H1 (cell line): Measurements from ENCODE around the gene CORO1A. TPM values are rescaled to one million over a fixed set of nuclear protein-coding genes. Genes with fewer than 3 reads are reported as not detected.

Experiments
- CTCF ChIA-PET: fragments of 300-600 bp; sonication (Branson Sonifier 250); formaldehyde crosslinking; loops from one replicate; lab custom pipeline; 2021; ENCODE audit not compliant: partially characterized antibody; lab: Charles Lee
- POLR2A ChIA-PET: fragments of 300-600 bp; sonication (Branson Sonifier 250); formaldehyde crosslinking; loops from one replicate; lab custom pipeline; 2021; ENCODE audit warnings: inconsistent platforms; ENCODE audit not compliant: partially characterized antibody; lab: Charles Lee
- DNase-seq, 2 experiments: peaks; one replicate each; pipeline versions ENCODE4 v3.0.0 to v3.0.0-alpha.2; 2010 to 2022; ENCODE audit warnings: low spot score in 2 of 2, low read depth in 1 of 2, mixed read lengths in 1 of 2
- FAIRE-seq: peaks from 2 replicates; lab custom pipeline; 2011; peaks lifted over from hg19 to GRCh38; lab: Jason Lieb, UNC
- H2AFZ ChIP-seq: 2 replicates; pipeline ENCODE4 v1.8.1; 2012; ENCODE audit warnings: low read length, inconsistent platforms
- H2AK5ac ChIP-seq: 2 replicates; pipeline ENCODE4 v1.6.1; 2013; ENCODE audit warnings: low read depth, low read length
- H2BK120ac ChIP-seq: replicated peaks from 2 replicates; pipeline ENCODE3; 2013; ENCODE audit warnings: low read depth, low read length, inconsistent platforms
- H2BK12ac ChIP-seq: 2 replicates; pipeline ENCODE4 v1.6.1; 2013; ENCODE audit warnings: low read depth, low read length
- H2BK15ac ChIP-seq: 2 replicates; pipeline ENCODE4 v1.6.1; 2013; ENCODE audit warnings: low read length
- H2BK20ac ChIP-seq: 2 replicates; pipeline ENCODE4 v1.6.1; 2013; ENCODE audit warnings: low read length
- H2BK5ac ChIP-seq: 2 replicates; pipeline ENCODE4 v1.6.1; 2013; ENCODE audit warnings: low read depth, low read length
- H3K14ac ChIP-seq: 2 replicates; pipeline ENCODE4 v1.6.1; 2013; ENCODE audit warnings: inconsistent platforms; ENCODE audit not compliant: insufficient read length
- H3K18ac ChIP-seq: 2 replicates; pipeline ENCODE4 v1.6.1; 2013; ENCODE audit warnings: low read length; ENCODE audit errors: extremely low read depth
- H3K23ac ChIP-seq: 2 replicates; pipeline ENCODE4 v1.6.1; 2013; ENCODE audit warnings: inconsistent platforms; ENCODE audit not compliant: insufficient read length
- H3K23me2 ChIP-seq: 2 replicates; pipeline ENCODE4 v1.6.1; 2013; ENCODE audit warnings: low read depth, low read length
- H3K27ac ChIP-seq: 2 replicates; pipeline ENCODE4 v1.6.1; 2011; ENCODE audit warnings: low read depth, low read length, inconsistent platforms
- H3K27me3 ChIP-seq, 4 experiments: replicated peaks in 1 of 4; 1 replicate in 1 of 4; 2 replicates in 3 of 4; pipeline versions ENCODE4 v1.6.1 to v1.8.1; 2011 to 2013; ENCODE audit warnings: low read length in 3 of 4, mild to moderate bottlenecking in 3 of 4, inconsistent platforms in 2 of 4, mixed read lengths in 2 of 4, moderate library complexity in 1 of 4; ENCODE audit not compliant: control insufficient read depth in 3 of 4, insufficient read depth in 3 of 4; ENCODE audit errors: extremely low read depth in 1 of 4
- H3K36me3 ChIP-seq, 4 experiments: 2 replicates each; pipeline versions ENCODE4 v1.6.1 to v1.8.1; 2011 to 2013; ENCODE audit warnings: mild to moderate bottlenecking in 4 of 4, low read length in 3 of 4, moderate library complexity in 2 of 4, control low read depth in 1 of 4, inconsistent platforms in 1 of 4; ENCODE audit not compliant: insufficient read depth in 4 of 4, control insufficient read depth in 2 of 4
- H3K4ac ChIP-seq: replicated peaks from 2 replicates; pipeline ENCODE3; 2013; ENCODE audit warnings: low read length, low read depth, mixed read lengths, inconsistent platforms; ENCODE audit not compliant: insufficient read length
- H3K4me1 ChIP-seq, 4 experiments: replicated peaks in 1 of 4; 1 replicate in 1 of 4; 2 replicates in 3 of 4; pipeline versions ENCODE4 v1.6.1 to v1.8.1; 2011 to 2013; ENCODE audit warnings: low read length in 3 of 4, inconsistent platforms in 2 of 4, mixed read lengths in 1 of 4; ENCODE audit not compliant: insufficient read depth in 4 of 4, control insufficient read depth in 3 of 4
- H3K4me2 ChIP-seq, 2 experiments: 2 replicates each; pipeline versions ENCODE4 v1.6.1 to v1.8.1; 2011 to 2013; ENCODE audit warnings: low read depth in 2 of 2, low read length in 2 of 2, control low read depth in 1 of 2, inconsistent platforms in 1 of 2, mild to moderate bottlenecking in 1 of 2; ENCODE audit not compliant: insufficient read depth in 1 of 2
- H3K4me3 ChIP-seq, 4 experiments: fragments of 200-600, 300-600 bp in 1 of 4; sonication (generic), shearing (Covaris generic), sonication (Bioruptor Twin) in 1 of 4; 2 replicates each; pipeline versions ENCODE4 v1.5.1 to v1.8.1; 2011 to 2016; ENCODE audit warnings: low read length in 4 of 4, low read depth in 3 of 4, control low read depth in 2 of 4, inconsistent platforms in 2 of 4, mild to moderate bottlenecking in 2 of 4, mixed read lengths in 1 of 4, moderate library complexity in 1 of 4; ENCODE audit not compliant: insufficient read depth in 2 of 4; ENCODE audit errors: extremely low read depth in 1 of 4
- H3K56ac ChIP-seq: replicated peaks from 2 replicates; pipeline ENCODE3; 2013; ENCODE audit warnings: low read depth, mild to moderate bottlenecking, mixed read lengths, low read length, inconsistent platforms; ENCODE audit not compliant: insufficient read length
- H3K79me1 ChIP-seq: 2 replicates; pipeline ENCODE4 v1.6.1; 2013; ENCODE audit warnings: low read depth, low read length, control low read depth
- H3K79me2 ChIP-seq, 2 experiments: 2 replicates each; pipeline versions ENCODE4 v1.6.1 to v1.8.1; 2012 to 2013; ENCODE audit warnings: low read length in 2 of 2, mild to moderate bottlenecking in 2 of 2, inconsistent platforms in 1 of 2; ENCODE audit not compliant: insufficient read depth in 2 of 2, control insufficient read depth in 1 of 2
- H3K9ac ChIP-seq, 4 experiments: replicated peaks in 1 of 4; 1 replicate in 1 of 4; 2 replicates in 3 of 4; pipeline versions ENCODE4 v1.6.1 to v1.8.1; 2011 to 2013; ENCODE audit warnings: low read depth in 3 of 4, low read length in 3 of 4, control low read depth in 2 of 4, mild to moderate bottlenecking in 2 of 4, moderate library complexity in 2 of 4, inconsistent platforms in 1 of 4; ENCODE audit errors: extremely low read depth in 1 of 4
- H3K9me3 ChIP-seq, 2 experiments: 2 replicates each; pipeline versions ENCODE4 v1.6.1 to v1.8.1; 2012 to 2013; ENCODE audit warnings: mild to moderate bottlenecking in 2 of 2, moderate library complexity in 2 of 2, control low read depth in 1 of 2, inconsistent platforms in 1 of 2, low read depth in 1 of 2, low read length in 1 of 2, mixed read lengths in 1 of 2; ENCODE audit not compliant: insufficient read depth in 2 of 2
- H4K20me1 ChIP-seq, 2 experiments: replicated peaks in 1 of 2; 2 replicates each; pipeline versions ENCODE3 to v1.8.1; 2011 to 2013; ENCODE audit warnings: inconsistent platforms in 2 of 2, low read length in 2 of 2, mild to moderate bottlenecking in 1 of 2; ENCODE audit not compliant: insufficient read depth in 2 of 2, control insufficient read depth in 1 of 2
- H4K5ac ChIP-seq: 2 replicates; pipeline ENCODE4 v1.6.1; 2013; ENCODE audit warnings: low read length, low read depth, mixed read lengths, inconsistent platforms; ENCODE audit not compliant: insufficient read length
- H4K8ac ChIP-seq: 2 replicates; pipeline ENCODE4 v1.8.0; 2013; ENCODE audit warnings: mild to moderate bottlenecking, moderate library complexity, low read length, inconsistent platforms; ENCODE audit not compliant: insufficient read depth; ENCODE audit errors: extremely low read depth
- H4K91ac ChIP-seq: replicated peaks from 2 replicates; pipeline ENCODE3; 2013; ENCODE audit warnings: low read length, mixed read lengths, inconsistent platforms; ENCODE audit not compliant: insufficient read length
- SP4 ChIP-seq: IDR thresholded peaks from 2 replicates; pipeline ENCODE4 v1.6.1; 2012; ENCODE audit warnings: low read length, inconsistent platforms
- WGBS, 2 experiments: shearing (Covaris generic) in 1 of 2; methylation state at CpG; one replicate each; pipeline versions ENCODE4 v1.1.6 to v1.1.7; 2013 to 2015; ENCODE audit warnings: low lambda C conversion rate in 2 of 2, mixed read lengths in 2 of 2, inconsistent platforms in 1 of 2, low coverage in 1 of 2, missing lambda C conversion rate in 1 of 2; ENCODE audit not compliant: insufficient replicate concordance in 2 of 2, insufficient coverage in 1 of 2, insufficient read length in 1 of 2; ENCODE audit errors: extremely low coverage in 1 of 2, missing lambda C conversion rate in 1 of 2; 5-methylcytosine and 5-hydroxymethylcytosine counted together
- polyA plus RNA-seq, 7 experiments: library from polyadenylated mRNA; depleted of rRNA in 3 of 7; stranded (reverse) in 5 of 7; unstranded in 2 of 7; fragments of >200 nt in 5 of 7; fragments of 200-250 nt in 2 of 7; gene quantifications; 1 replicate in 5 of 7; 2 replicates in 1 of 7; 4 replicates in 1 of 7; pipeline versions ENCODE4 v1.2.1 to v1.2.3, GENCODE V29; 2011 to 2013; ENCODE audit warnings: missing spikeins in 2 of 7, mixed read lengths in 2 of 7
- total RNA-seq: library from RNA; stranded (reverse); fragmentation: NEBNext Ultra II Directional; extraction: Animal tissue kit (Norgen Biotek cat#: 25700); gene quantifications from 2 replicates; pipeline ENCODE4 v1.2.1, GENCODE V29; 2021
- TF ChIP-seq, protein P1 (sequence below), 3 experiments: IDR thresholded peaks; 1 replicate in 2 of 3; 2 replicates in 1 of 3; pipeline versions ENCODE4 v1.5.1 to v1.6.1; 2011; ENCODE audit warnings: low read length in 3 of 3, mild to moderate bottlenecking in 3 of 3, inconsistent platforms in 2 of 3, low read depth in 1 of 3, moderate library complexity in 1 of 3; ENCODE audit not compliant: insufficient read depth in 1 of 3; ENCODE audit errors: control extremely low read depth in 1 of 3

The CORO1A gene
- total and polyA plus RNA-seq, 2 of the 8 experiments (the other 6 are each of a cell fraction or from before 2014, with no cell fraction given), result 10.9 to 11.7 TPM

DNA sequence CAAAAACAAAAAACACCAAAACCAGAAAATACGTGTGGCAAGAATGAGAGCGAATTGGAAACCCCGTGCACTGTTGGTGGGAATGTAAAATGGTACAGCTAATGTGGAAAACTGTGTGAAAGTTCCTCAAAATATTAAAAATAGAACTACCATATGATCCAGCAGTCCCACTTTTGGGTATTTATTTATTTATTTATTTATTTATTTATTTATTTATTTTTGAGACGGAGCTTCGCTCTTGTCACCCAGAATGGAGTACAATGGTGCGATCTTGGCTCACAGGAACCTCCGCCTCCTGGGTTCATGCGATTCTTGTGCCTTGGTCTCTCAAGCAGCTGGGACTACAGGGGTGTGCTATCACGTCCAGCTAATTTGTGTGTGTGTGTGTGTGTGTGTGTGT, 30.9 kb upstream of the CORO1A start:
- no peak overlapping the region for H4K91ac ChIP-seq
- no peak overlapping the region for H3K4me3 ChIP-seq
- no peaks in the 10 kb centered on the region for H3K23me2 ChIP-seq
- H3K18ac ChIP-seq, result no peak overlapping the region
- no peaks in the 10 kb centered on the region for H3K79me2 ChIP-seq
- no peaks in the 10 kb centered on the region; a peak in 2 of 7 replicates for H3K27me3 ChIP-seq
- no peak overlapping the region for H2BK15ac ChIP-seq
- DNase-seq, result no peak
- no peak overlapping the region for H2AK5ac ChIP-seq
- H3K27ac ChIP-seq, result no peak overlapping the region
- 0 out of 4 replicates have a peak, but pooled peaks cover 0 to 5% of the 10 kb centered on the region in 2 experiments for H3K9me3 ChIP-seq
- H3K23ac ChIP-seq, result no peak overlapping the region
- TF ChIP-seq, protein P1, sequence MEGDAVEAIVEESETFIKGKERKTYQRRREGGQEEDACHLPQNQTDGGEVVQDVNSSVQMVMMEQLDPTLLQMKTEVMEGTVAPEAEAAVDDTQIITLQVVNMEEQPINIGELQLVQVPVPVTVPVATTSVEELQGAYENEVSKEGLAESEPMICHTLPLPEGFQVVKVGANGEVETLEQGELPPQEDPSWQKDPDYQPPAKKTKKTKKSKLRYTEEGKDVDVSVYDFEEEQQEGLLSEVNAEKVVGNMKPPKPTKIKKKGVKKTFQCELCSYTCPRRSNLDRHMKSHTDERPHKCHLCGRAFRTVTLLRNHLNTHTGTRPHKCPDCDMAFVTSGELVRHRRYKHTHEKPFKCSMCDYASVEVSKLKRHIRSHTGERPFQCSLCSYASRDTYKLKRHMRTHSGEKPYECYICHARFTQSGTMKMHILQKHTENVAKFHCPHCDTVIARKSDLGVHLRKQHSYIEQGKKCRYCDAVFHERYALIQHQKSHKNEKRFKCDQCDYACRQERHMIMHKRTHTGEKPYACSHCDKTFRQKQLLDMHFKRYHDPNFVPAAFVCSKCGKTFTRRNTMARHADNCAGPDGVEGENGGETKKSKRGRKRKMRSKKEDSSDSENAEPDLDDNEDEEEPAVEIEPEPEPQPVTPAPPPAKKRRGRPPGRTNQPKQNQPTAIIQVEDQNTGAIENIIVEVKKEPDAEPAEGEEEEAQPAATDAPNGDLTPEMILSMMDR (IDR thresholded peaks at IDR 0.05; ENCODE audit: control extremely low read depth in 1 of 3, insufficient read depth in 1 of 3, low read depth in 1 of 3, low read length in 3 of 3), result no peak
- no peak for TF ChIP-seq SP4
- TF ChIP-seq, all 59 proteins: peak for 0
- no peak overlapping the region for H4K5ac ChIP-seq
- H3K79me1 ChIP-seq, result no peaks in the 10 kb centered on the region
- no peaks in the 10 kb centered on the region for H3K36me3 ChIP-seq
- H2BK12ac ChIP-seq, result no peak overlapping the region
- H3K4ac ChIP-seq, result no peak overlapping the region
- no peaks in the 10 kb centered on the region for H4K20me1 ChIP-seq
- no peak for FAIRE-seq
- H3K4me1 ChIP-seq, result no peaks in the 10 kb centered on the region
- no peak overlapping the region for H2BK20ac ChIP-seq
- POLR2A ChIA-PET, result no interaction called here
- H2BK5ac ChIP-seq, result no peak overlapping the region
- H2AFZ ChIP-seq, result no peak overlapping the region
- H3K56ac ChIP-seq, result no peak overlapping the region
- no peak overlapping the region for H2BK120ac ChIP-seq
- 95% methylated on average over 9 of the region's 9 CpGs; no CpG with 5 or more reads in 1 of the 2 experiments for WGBS, 2 experiments
- H4K8ac ChIP-seq, result no peak overlapping the region
- H3K9ac ChIP-seq, result no peak overlapping the region
- H3K4me2 ChIP-seq, result no peak overlapping the region
- no peak overlapping the region for H3K14ac ChIP-seq
- CTCF ChIA-PET, result interaction anchor here (1.1 to 2.5 kb wide), 2 partner anchors 9 to 41 kb away, joined by 3 to 7 read pairs; no protein-coding TSS in a partner anchor
